Limb (tissue), 2 donors: ENCODE results near the gene TAF4.

Experiments used
- DNase-seq, 2 donors: peaks; one replicate each; pipeline ENCODE4 v3.0.0-alpha.2; 2016; ENCODE audit errors: extremely low spot score in 2 of 2

The TAF4 gene

GRCh38 chr20:62025394-62025793, 40.3 kb downstream of the TAF4 start:
- DNase-seq: no peak

- no peak for DNase-seq
These were observed 41.7 kb downstream of the TAF4 start for GRCh38 chr20:62023935-62024334.

GRCh38 chr20:62022575-62023139, 43.0 kb downstream of the TAF4 start:
- DNase-seq: no peak

- no peak for DNase-seq
These were observed 43.8 kb downstream of the TAF4 start for GRCh38 chr20:62021793-62022385.

- peak; percentile 35 to 53 for DNase-seq
These were observed 44.6 kb downstream of the TAF4 start for GRCh38 chr20:62020935-62021701.

GRCh38 chr20:62019881-62020492, 45.7 kb downstream of the TAF4 start:
- no peak for DNase-seq

GRCh38 chr20:62019144-62019805, 46.4 kb downstream of the TAF4 start:
- no peak for DNase-seq

- no peak for DNase-seq
These were observed 47.1 kb downstream of the TAF4 start for GRCh38 chr20:62018437-62019143.

GRCh38 chr20:62015540-62016288, 50.0 kb downstream of the TAF4 start:
- DNase-seq: no peak

GRCh38 chr20:62014889-62015537, 50.7 kb downstream of the TAF4 start:
- DNase-seq: no peak

- DNase-seq: no peak
These were observed 51.2 kb downstream of the TAF4 start for GRCh38 chr20:62014488-62014775.

GRCh38 chr20:62012631-62013030, 53.0 kb downstream of the TAF4 start:
- no peak for DNase-seq

GRCh38 chr20:62011938-62012534, 53.6 kb downstream of the TAF4 start:
- no peak for DNase-seq

- DNase-seq: no peak
These were observed 54.3 kb downstream of the TAF4 start for GRCh38 chr20:62011403-62011790.

- DNase-seq: peak; percentile 43 to 75
These were observed 54.9 kb downstream of the TAF4 start for GRCh38 chr20:62010551-62011402.

- no peak for DNase-seq
These were observed 55.7 kb downstream of the TAF4 start for GRCh38 chr20:62009869-62010445.

GRCh38 chr20:62009322-62009721, 56.4 kb downstream of the TAF4 start:
- DNase-seq: no peak

GRCh38 chr20:62008643-62009183, 57.0 kb downstream of the TAF4 start:
- no peak for DNase-seq
